ENCODE results near the gene ZNF385B.

Gene ZNF385B

DNA sequence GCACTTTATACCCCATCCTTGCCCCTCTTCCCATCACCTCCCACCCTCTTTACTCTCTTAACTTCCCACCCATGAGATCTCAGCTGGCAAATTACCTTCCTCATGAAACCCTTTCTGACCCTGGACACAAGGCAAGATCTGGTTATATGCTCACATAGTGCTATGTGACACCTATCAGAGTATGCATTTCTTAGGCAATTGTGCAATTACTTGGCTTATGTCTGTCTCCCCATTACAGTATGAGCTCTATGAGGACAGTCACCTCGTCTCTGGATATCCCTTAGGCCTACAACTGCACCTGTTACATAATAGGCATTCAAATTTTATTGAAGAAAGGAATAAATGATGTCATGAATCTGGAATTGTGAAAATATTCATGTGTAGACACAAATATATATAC lies 91.4 kb downstream of the ZNF385B start (continued):
- TF ChIP-seq, protein P1, sequence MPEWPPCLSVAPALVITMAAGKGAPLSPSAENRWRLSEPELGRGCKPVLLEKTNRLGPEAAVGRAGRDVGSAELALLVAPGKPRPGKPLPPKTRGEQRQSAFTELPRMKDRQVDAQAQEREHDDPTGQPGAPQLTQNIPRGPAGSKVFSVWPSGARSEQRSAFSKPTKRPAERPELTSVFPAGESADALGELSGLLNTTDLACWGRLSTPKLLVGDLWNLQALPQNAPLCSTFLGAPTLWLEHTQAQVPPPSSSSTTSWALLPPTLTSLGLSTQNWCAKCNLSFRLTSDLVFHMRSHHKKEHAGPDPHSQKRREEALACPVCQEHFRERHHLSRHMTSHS (tag by site-specific recombination; IDR thresholded peaks at IDR 0.05): no peak
- TF ChIP-seq, protein P2, sequence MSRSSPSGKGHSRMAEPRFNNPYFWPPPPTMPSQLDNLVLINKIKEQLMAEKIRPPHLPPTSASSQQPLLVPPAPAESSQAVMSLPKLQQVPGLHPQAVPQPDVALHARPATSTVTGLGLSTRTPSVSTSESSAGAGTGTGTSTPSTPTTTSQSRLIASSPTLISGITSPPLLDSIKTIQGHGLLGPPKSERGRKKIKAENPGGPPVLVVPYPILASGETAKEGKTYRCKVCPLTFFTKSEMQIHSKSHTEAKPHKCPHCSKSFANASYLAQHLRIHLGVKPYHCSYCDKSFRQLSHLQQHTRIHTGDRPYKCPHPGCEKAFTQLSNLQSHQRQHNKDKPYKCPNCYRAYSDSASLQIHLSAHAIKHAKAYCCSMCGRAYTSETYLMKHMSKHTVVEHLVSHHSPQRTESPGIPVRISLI (tag by site-specific recombination; IDR thresholded peaks at IDR 0.05): no peak

DNA sequence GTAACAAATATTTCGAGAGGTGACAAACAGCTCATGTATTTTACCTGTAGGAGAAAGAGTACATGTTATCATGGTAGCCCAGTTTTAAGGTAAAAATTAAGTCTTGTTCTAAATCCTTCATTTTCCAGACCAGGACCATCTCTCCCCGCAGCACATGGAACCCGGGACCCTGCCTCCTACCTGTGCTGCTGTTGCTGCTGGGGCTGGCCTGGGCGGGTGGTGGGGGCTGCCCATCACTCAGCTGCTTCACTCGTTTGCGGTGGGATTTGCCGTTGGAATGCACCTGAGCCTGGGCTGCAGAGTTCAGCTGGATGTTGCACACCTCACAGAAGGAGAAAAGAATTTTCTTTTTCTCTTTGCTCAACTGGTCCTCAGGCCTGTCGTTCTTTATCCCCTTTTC lies 92.1 kb downstream of the ZNF385B start:
- no peaks in the 10 kb centered on the region for H3K36me3 ChIP-seq (ENCODE audit: control insufficient read depth in 2 of 2, insufficient read depth in 1 of 2, low read length in 2 of 2)
- TF ChIP-seq ZNF837 (tag by site-specific recombination; IDR thresholded peaks at IDR 0.05): no peak
- TF ChIP-seq, protein P3, sequence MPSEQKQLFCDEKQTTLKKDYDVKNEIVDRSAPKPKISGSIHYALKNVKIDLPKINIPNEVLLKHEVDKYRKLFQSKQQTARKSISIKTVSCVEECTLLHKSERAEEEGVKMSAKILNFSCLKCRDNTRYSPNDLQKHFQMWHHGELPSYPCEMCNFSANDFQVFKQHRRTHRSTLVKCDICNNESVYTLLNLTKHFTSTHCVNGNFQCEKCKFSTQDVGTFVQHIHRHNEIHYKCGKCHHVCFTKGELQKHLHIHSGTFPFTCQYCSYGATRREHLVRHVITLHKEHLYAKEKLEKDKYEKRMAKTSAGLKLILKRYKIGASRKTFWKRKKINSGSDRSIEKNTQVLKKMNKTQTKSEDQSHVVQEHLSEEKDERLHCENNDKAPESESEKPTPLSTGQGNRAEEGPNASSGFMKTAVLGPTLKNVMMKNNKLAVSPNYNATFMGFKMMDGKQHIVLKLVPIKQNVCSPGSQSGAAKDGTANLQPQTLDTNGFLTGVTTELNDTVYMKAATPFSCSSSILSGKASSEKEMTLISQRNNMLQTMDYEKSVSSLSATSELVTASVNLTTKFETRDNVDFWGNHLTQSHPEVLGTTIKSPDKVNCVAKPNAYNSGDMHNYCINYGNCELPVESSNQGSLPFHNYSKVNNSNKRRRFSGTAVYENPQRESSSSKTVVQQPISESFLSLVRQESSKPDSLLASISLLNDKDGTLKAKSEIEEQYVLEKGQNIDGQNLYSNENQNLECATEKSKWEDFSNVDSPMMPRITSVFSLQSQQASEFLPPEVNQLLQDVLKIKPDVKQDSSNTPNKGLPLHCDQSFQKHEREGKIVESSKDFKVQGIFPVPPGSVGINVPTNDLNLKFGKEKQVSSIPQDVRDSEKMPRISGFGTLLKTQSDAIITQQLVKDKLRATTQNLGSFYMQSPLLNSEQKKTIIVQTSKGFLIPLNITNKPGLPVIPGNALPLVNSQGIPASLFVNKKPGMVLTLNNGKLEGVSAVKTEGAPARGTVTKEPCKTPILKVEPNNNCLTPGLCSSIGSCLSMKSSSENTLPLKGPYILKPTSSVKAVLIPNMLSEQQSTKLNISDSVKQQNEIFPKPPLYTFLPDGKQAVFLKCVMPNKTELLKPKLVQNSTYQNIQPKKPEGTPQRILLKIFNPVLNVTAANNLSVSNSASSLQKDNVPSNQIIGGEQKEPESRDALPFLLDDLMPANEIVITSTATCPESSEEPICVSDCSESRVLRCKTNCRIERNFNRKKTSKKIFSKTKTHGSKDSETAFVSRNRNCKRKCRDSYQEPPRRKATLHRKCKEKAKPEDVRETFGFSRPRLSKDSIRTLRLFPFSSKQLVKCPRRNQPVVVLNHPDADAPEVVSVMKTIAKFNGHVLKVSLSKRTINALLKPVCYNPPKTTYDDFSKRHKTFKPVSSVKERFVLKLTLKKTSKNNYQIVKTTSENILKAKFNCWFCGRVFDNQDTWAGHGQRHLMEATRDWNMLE (tag by site-specific recombination; conservative IDR thresholded peaks at IDR 0.05; ENCODE audit: low read depth): no peak
- TF ChIP-seq, protein P4, sequence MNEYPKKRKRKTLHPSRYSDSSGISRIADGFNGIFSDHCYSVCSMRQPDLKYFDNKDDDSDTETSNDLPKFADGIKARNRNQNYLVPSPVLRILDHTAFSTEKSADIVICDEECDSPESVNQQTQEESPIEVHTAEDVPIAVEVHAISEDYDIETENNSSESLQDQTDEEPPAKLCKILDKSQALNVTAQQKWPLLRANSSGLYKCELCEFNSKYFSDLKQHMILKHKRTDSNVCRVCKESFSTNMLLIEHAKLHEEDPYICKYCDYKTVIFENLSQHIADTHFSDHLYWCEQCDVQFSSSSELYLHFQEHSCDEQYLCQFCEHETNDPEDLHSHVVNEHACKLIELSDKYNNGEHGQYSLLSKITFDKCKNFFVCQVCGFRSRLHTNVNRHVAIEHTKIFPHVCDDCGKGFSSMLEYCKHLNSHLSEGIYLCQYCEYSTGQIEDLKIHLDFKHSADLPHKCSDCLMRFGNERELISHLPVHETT (tag by site-specific recombination; IDR thresholded peaks at IDR 0.05): no peak
- no peak for TF ChIP-seq ZNF121 (tag by site-specific recombination; IDR thresholded peaks at IDR 0.05)
- H3K4me1 ChIP-seq (ENCODE audit: control insufficient read depth, insufficient read depth, low read length): no peaks in the 10 kb centered on the region
- POLR2A ChIA-PET: no interaction called here
- CTCF ChIA-PET: interaction anchor here (0.7 kb wide), 1 partner anchor 1789 kb away, joined by 3 read pairs; no protein-coding TSS in a partner anchor
- no peak overlapping the region for H3K27ac ChIP-seq (ENCODE audit: extremely low read depth, low read depth, low read length)
- no peaks in the 10 kb centered on the region for H3K9me3 ChIP-seq (ENCODE audit: control insufficient read depth, insufficient read depth, low read depth, low read length)
- no peak overlapping the region for H3K4me3 ChIP-seq (ENCODE audit: low read depth, low read length)

DNA sequence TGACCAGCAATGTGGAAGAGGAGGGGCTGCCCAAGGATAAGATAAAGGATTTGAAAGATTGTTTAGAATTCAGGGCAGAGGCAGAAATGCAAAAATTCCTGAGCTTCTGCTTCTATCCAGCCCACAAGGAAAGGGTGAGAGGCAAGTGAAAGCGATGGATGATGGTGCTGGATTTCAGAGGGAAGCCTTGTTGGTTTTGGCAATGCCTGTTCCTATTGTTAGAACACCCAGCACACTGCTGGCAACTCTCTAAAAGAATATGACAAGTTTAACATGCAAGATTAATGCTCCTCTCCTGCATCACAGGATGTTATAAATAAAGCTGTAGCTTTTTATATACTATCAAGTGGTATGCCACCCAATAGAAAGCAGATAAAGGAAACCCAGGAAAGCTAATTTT lies 92.6 kb downstream of the ZNF385B start:
- ChIA-PET POLR2A (no interaction called here), CTCF (no interaction called here)
- Histone ChIP-seq H3K4me3 (ENCODE audit: low read depth, low read length) (no peak overlapping the region), H3K27ac (ENCODE audit: extremely low read depth, low read depth, low read length) (no peak overlapping the region), H3K9me3 (ENCODE audit: control insufficient read depth, insufficient read depth, low read depth, low read length) (no peaks in the 10 kb centered on the region), H3K36me3 (ENCODE audit: control insufficient read depth in 2 of 2, insufficient read depth in 1 of 2, low read length in 2 of 2) (no peaks in the 10 kb centered on the region), H3K4me1 (ENCODE audit: control insufficient read depth, insufficient read depth, low read length) (no peaks in the 10 kb centered on the region)
- no peak for TF ChIP-seq ZNF37A (tag by site-specific recombination; IDR thresholded peaks at IDR 0.05)
- TF ChIP-seq, protein P5, sequence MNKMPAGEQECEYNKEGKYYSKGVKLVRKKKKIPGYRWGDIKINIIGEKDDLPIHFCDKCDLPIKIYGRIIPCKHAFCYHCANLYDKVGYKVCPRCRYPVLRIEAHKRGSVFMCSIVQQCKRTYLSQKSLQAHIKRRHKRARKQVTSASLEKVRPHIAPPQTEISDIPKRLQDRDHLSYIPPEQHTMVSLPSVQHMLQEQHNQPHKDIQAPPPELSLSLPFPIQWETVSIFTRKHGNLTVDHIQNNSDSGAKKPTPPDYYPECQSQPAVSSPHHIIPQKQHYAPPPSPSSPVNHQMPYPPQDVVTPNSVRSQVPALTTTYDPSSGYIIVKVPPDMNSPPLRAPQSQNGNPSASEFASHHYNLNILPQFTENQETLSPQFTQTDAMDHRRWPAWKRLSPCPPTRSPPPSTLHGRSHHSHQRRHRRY (tag by site-specific recombination; IDR thresholded peaks at IDR 0.05): no peak
- TF ChIP-seq GLIS2 (tag by site-specific recombination; IDR thresholded peaks at IDR 0.05): no peak
- TF ChIP-seq ZNF837 (tag by site-specific recombination; IDR thresholded peaks at IDR 0.05): no peak
- TF ChIP-seq REPIN1 (tag by site-specific recombination; IDR thresholded peaks at IDR 0.05; ENCODE audit: low read depth): no peak
